Brain microvascular endothelial cell (primary cell): ENCODE measurements around the gene SERPINB4.
"Not testable (repeated sequence)": the region's sequence is repeated elsewhere in the genome, so short reads cannot be mapped to it uniquely, and the experiment has no call there.

Experiments
- DNase-seq: peaks from one replicate; pipeline ENCODE4 v3.0.0-alpha.2; 2020
- H3K27ac ChIP-seq: fragments of 250-450 bp; sonication (Bioruptor Pico); 2 replicates; pipeline ENCODE4 v1.5.1; 2020; ENCODE audit warnings: mild to moderate bottlenecking, moderate library complexity
- H3K27me3 ChIP-seq: fragments of 250-450 bp; sonication (Bioruptor Pico); replicated peaks from 2 replicates; pipeline ENCODE4 v1.5.1; 2020; ENCODE audit warnings: mild to moderate bottlenecking
- H3K36me3 ChIP-seq: fragments of 250-450 bp; sonication (Bioruptor Pico); replicated peaks from 2 replicates; pipeline ENCODE4 v1.5.1; 2020; ENCODE audit warnings: mild to moderate bottlenecking
- H3K4me3 ChIP-seq: 2 replicates; pipeline ENCODE4 v1.5.1; 2011; ENCODE audit warnings: low read depth, mild to moderate bottlenecking, control low read depth, low read length, moderate library complexity
- in situ Hi-C: cut with HindIII; loops from 2 replicates; pipeline ENCODE4 v1.10.0; 2017; ENCODE audit warnings: low sequenced_read_pairs, low pct_ligation_motif_present
- TF ChIP-seq, protein P1 (sequence below): IDR thresholded peaks from 2 replicates; pipeline ENCODE4 v1.5.1; 2011; ENCODE audit warnings: low read depth, mild to moderate bottlenecking, moderate library complexity, low read length, control low read depth, inconsistent platforms; ENCODE audit errors: missing control alignments

SERPINB4 gene

DNA sequence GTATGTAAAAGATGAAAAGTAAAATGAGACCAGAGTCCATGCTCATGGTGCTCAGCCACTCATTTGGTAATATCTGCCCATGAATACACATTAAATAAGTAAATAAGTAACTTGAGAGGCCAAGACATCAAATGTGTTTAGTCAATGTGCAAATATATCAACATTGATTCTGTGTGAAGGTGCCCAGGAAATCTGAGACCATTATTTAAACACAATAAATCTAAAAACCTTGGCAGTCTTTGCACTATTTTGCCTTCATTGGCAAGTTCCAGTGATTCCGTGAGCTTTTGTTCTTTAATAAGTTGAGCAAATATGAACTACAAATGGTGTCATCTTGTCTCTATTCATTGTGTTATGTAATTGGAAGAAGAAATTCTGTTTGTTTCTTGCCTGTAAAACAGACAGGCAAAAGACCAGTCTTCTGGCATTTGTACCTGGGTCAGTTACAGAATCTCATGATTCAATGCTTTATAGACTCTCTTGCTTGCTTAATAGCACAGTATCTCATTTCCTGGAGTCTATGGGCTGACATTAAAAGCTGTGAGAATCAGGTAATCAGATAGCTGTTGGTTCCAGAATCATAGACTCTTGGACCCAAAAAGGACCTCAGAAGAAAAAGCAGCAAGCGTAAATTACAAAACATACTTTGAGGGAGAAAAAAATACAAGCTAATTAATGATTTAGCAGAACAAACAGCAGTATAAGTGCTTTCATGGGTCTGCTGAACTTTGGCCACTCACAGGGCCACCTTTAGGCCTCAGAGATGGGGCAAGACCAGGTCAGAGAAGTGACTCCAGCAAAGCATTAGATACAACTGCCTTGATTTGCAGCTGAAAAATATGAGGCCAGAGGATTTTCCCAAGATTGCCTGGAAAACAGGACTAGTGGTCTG, 37.6 kb upstream of the SERPINB4 start:
- Histone ChIP-seq H3K27me3 (no peaks in the 10 kb centered on the region), H3K4me3 (no peak overlapping the region), H3K27ac (peak overlapping the region; percentile 90), H3K36me3 (no peaks in the 10 kb centered on the region)
- in situ Hi-C loops: no loop called here
- TF ChIP-seq, protein P1, sequence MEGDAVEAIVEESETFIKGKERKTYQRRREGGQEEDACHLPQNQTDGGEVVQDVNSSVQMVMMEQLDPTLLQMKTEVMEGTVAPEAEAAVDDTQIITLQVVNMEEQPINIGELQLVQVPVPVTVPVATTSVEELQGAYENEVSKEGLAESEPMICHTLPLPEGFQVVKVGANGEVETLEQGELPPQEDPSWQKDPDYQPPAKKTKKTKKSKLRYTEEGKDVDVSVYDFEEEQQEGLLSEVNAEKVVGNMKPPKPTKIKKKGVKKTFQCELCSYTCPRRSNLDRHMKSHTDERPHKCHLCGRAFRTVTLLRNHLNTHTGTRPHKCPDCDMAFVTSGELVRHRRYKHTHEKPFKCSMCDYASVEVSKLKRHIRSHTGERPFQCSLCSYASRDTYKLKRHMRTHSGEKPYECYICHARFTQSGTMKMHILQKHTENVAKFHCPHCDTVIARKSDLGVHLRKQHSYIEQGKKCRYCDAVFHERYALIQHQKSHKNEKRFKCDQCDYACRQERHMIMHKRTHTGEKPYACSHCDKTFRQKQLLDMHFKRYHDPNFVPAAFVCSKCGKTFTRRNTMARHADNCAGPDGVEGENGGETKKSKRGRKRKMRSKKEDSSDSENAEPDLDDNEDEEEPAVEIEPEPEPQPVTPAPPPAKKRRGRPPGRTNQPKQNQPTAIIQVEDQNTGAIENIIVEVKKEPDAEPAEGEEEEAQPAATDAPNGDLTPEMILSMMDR: no peak
- DNase-seq: no peak

- TF ChIP-seq, protein P1: no peak
Observed at GRCh38 chr18:63679820-63680606, 36.0 kb upstream of the SERPINB4 start.

GRCh38 chr18:63677500-63678225, 33.6 kb upstream of the SERPINB4 start:
- in situ Hi-C loops: no loop called here
- H3K36me3 ChIP-seq: no peaks in the 10 kb centered on the region
- TF ChIP-seq, protein P1: no peak
- H3K27ac ChIP-seq: no peak overlapping the region
- DNase-seq: no peak
- no peaks in the 10 kb centered on the region for H3K27me3 ChIP-seq
- no peak overlapping the region for H3K4me3 ChIP-seq

More at GRCh38 chr18:63679820-63680606, 36.0 kb upstream of the SERPINB4 start:
- Histone ChIP-seq H3K27me3 (no peaks in the 10 kb centered on the region), H3K27ac (no peak overlapping the region), H3K36me3 (no peaks in the 10 kb centered on the region), H3K4me3 (no peak overlapping the region)
- DNase-seq: no peak
- in situ Hi-C loops: no loop called here

GRCh38 chr18:63676526-63677323, 32.7 kb upstream of the SERPINB4 start:
- H3K27ac ChIP-seq: no peak overlapping the region
- DNase-seq: no peak
- in situ Hi-C loops: no loop called here
- H3K27me3 ChIP-seq: no peaks in the 10 kb centered on the region
- TF ChIP-seq, protein P1: peak; percentile 64
- no peak overlapping the region for H3K4me3 ChIP-seq
- H3K36me3 ChIP-seq: no peaks in the 10 kb centered on the region

GRCh38 chr18:63664571-63664970, 20.5 kb upstream of the SERPINB4 start:
- no peak for DNase-seq
- H3K36me3 ChIP-seq: no peaks in the 10 kb centered on the region
- in situ Hi-C loops: no loop called here
- H3K27me3 ChIP-seq: no peaks in the 10 kb centered on the region
- no peak overlapping the region for H3K27ac ChIP-seq
- H3K4me3 ChIP-seq: no peak overlapping the region
- TF ChIP-seq, protein P1: no peak

GRCh38 chr18:63661750-63662149, 17.7 kb upstream of the SERPINB4 start, which contains the start of gene SERPINB3:
Gene SERPINB3, minus strand, starts transcription at chr18:63661893. Its CDS starts 677 bp downstream, at chr18:63661216.
- DNase-seq, H3K4me3 ChIP-seq, H3K27ac ChIP-seq, H3K27me3 ChIP-seq, in situ Hi-C loops, H3K36me3 ChIP-seq: not testable (repeated sequence)

DNA sequence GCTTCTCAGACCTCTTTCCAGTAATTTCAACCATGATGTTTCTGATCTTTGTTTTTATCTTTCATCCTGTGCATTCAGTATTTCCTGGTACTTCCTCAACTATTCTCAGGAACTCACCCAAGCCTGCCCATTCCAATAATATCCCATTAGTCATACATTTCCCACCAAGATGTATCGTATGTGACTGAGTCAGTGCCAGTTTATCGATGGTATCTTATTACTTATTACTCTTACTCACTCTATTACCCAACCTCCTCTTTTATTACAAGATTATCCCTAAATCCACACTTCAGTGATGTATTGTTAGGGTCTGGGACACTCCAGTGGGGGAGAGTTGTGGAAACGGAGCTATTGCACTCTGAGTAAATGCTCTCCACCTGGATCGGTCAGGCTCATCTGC, 14.9 kb upstream of the SERPINB4 start:
- H3K4me3 ChIP-seq, in situ Hi-C loops, DNase-seq, H3K27ac ChIP-seq, H3K27me3 ChIP-seq, H3K36me3 ChIP-seq: not testable (repeated sequence)

DNA sequence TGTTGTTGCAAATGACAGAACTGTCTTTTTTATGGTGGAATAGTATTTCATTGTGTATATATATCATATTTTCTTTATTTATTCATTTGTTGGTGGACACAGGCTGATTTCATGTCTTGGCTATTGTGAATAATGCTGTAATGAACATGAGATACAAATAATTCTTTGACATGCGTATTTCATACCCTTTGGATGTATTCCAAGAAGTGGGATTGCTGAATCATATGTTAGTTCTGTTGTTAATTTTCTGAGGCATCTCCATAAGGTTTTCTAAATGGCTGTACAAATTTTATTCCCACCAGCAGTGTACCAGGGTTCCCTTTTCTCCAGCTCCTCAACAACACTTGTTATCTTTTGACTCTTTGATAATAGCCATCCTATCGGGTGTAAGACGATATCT, 6.2 kb upstream of the SERPINB4 start:
- H3K4me3 ChIP-seq, DNase-seq, H3K27me3 ChIP-seq, H3K27ac ChIP-seq, in situ Hi-C loops, H3K36me3 ChIP-seq: not testable (repeated sequence)
